HL-60 (cell line): Measurements from ENCODE around the gene ADGRB2.

ENCODE experiments used
- DNase-seq, 2 experiments: peaks; one replicate each; pipeline ENCODE4 v3.0.0-alpha.2; 2010 to 2020; ENCODE audit warnings: low read depth in 1 of 2, low spot score in 1 of 2
- H3K27ac ChIP-seq: fragments of 250-450 bp; sonication (Bioruptor Pico); replicated peaks from 2 replicates; pipeline ENCODE4 v1.5.1; 2020; ENCODE audit warnings: mild to moderate bottlenecking, moderate library complexity
- H3K27me3 ChIP-seq: fragments of 250-450 bp; sonication (Bioruptor Pico); 2 replicates; pipeline ENCODE4 v1.5.1; 2021; ENCODE audit warnings: mild to moderate bottlenecking, moderate library complexity; ENCODE audit not compliant: insufficient read depth, poor library complexity, severe bottlenecking
- H3K4me3 ChIP-seq: replicated peaks from 2 replicates; pipeline ENCODE4 v1.5.1; 2011; ENCODE audit warnings: mild to moderate bottlenecking, control low read depth, low read length; ENCODE audit not compliant: insufficient read depth
- CTCF ChIP-seq: IDR thresholded peaks from one replicate; pipeline ENCODE4 v1.5.1; 2011; ENCODE audit warnings: low read length, control low read depth, inconsistent platforms; ENCODE audit not compliant: insufficient read depth
- GABPA ChIP-seq: IDR thresholded peaks from 2 replicates; pipeline ENCODE4 v1.6.1; 2012; ENCODE audit warnings: low read depth
- POLR2AphosphoS5 ChIP-seq: IDR thresholded peaks from 2 replicates; pipeline ENCODE4 v1.6.1; 2012; ENCODE audit warnings: low read depth
- REST ChIP-seq: IDR thresholded peaks from 2 replicates; pipeline ENCODE4 v1.6.1; 2012; ENCODE audit warnings: low read depth; ENCODE audit not compliant: insufficient replicate concordance
- SPI1 ChIP-seq: IDR thresholded peaks from 2 replicates; pipeline ENCODE4 v1.6.1; 2012; ENCODE audit warnings: low read depth, mild to moderate bottlenecking, borderline replicate concordance
- long read RNA-seq: library from polyadenylated mRNA; unstranded; transcript quantifications from one replicate; pipeline ENCODE4 v2.0.0, GENCODE V29; 2020

Gene ADGRB2
- long read RNA-seq: 0 reads

- TF ChIP-seq SPI1 (no peak), GABPA (no peak), CTCF (no peak), REST (no peak), POLR2AphosphoS5 (no peak)
- peak within 1 kb of the TSS; percentile 16; the same call in 1 of the 2 replicates for H3K4me3 ChIP-seq
- no peak for DNase-seq
- no peak within 1 kb of the TSS for H3K27ac ChIP-seq
- peaks cover 62% of the 10 kb centered on the region for H3K27me3 ChIP-seq
Measured at GRCh38 chr1:31764312-31765040, at the start of gene ADGRB2. TSS of gene ADGRB2 (minus strand) at chr1:31764340. CDS start at chr1:31757221, 7,119 bp downstream.

- Histone ChIP-seq H3K27me3 (no peaks in the 10 kb centered on the region), H3K4me3 (no peak overlapping the region), H3K27ac (no peak overlapping the region)
- peak; percentile 83 for TF ChIP-seq SPI1
- TF ChIP-seq GABPA: no peak
- peak in 1 of 2 experiments; percentile 34 for DNase-seq
Measured at GRCh38 chr1:31812158-31812829, 48.2 kb upstream of the ADGRB2 start.

- H3K27me3 ChIP-seq: no peaks in the 10 kb centered on the region
- no peak for TF ChIP-seq GABPA
- no peak for TF ChIP-seq CTCF
- no peak for TF ChIP-seq REST
- no peak for TF ChIP-seq SPI1
- no peak for TF ChIP-seq POLR2AphosphoS5
- no peak overlapping the region for H3K27ac ChIP-seq
- no peak for DNase-seq
- no peak overlapping the region for H3K4me3 ChIP-seq
Measured at GRCh38 chr1:31811605-31812004, 47.5 kb upstream of the ADGRB2 start.

GRCh38 chr1:31809698-31810097, 45.6 kb upstream of the ADGRB2 start:
- Histone ChIP-seq H3K27me3 (no peaks in the 10 kb centered on the region), H3K4me3 (no peak overlapping the region), H3K27ac (no peak overlapping the region)
- DNase-seq: no peak
- TF ChIP-seq GABPA (no peak), CTCF (no peak)
